HFFc6 (cell line): ENCODE measurements around the gene ATRX. TPM values are rescaled to one million over a fixed set of nuclear protein-coding genes. Genes with fewer than 3 reads are reported as not detected.

ENCODE experiments used
- DNase-seq: peaks from one replicate; pipeline ENCODE4 v3.0.0-alpha.2; 2018
- H3K27ac Mint-ChIP-seq: 2 replicates; pipeline ENCODE4 v1.8.0; 2020; ENCODE audit warnings: mild to moderate bottlenecking, mixed read lengths
- H3K27me3 Mint-ChIP-seq: 2 replicates; pipeline ENCODE4 v1.8.0; 2021; ENCODE audit warnings: mild to moderate bottlenecking, moderate library complexity, mixed read lengths; ENCODE audit not compliant: insufficient read depth
- H3K36me3 Mint-ChIP-seq: 2 replicates; pipeline ENCODE4 v1.8.0; 2021; ENCODE audit warnings: low read depth, mixed read lengths
- H3K4me1 Mint-ChIP-seq: 2 replicates; pipeline ENCODE4 v1.8.0; 2020; ENCODE audit warnings: low read depth, mixed read lengths
- H3K4me3 Mint-ChIP-seq: 2 replicates; pipeline ENCODE4 v1.8.0; 2020; ENCODE audit warnings: mild to moderate bottlenecking, moderate library complexity, mixed read lengths
- H3K9me3 Mint-ChIP-seq: 2 replicates; pipeline ENCODE4 v1.8.0; 2020; ENCODE audit warnings: mild to moderate bottlenecking, mixed read lengths
- CTCF ChIP-seq: fragments of 200-600 bp; sonication (generic); IDR thresholded peaks from 2 replicates; pipeline ENCODE4 v1.5.0; 2021; ENCODE audit warnings: antibody characterized with exemption, mild to moderate bottlenecking
- total RNA-seq, 6 experiments: library from RNA; stranded (reverse); fragmentation: NEBNext Ultra II Directional; extraction: Animal tissue kit (Norgen Biotek cat#: 25700); gene quantifications; 2 replicates in 1 of 6; 3 replicates in 5 of 6; pipeline ENCODE4 v1.2.3, GENCODE V29; 2021

The ATRX gene
- total RNA-seq, 6 experiments from 2014 or later, result 49.4 to 65.1 (median 54.5) TPM

- no peak for DNase-seq
- H3K4me3 Mint-ChIP-seq, result no peak overlapping the region
- H3K9me3 Mint-ChIP-seq, result no peaks in the 10 kb centered on the region
- TF ChIP-seq CTCF, result no peak
- no peak overlapping the region for H3K27ac Mint-ChIP-seq
- H3K4me1 Mint-ChIP-seq, result no peaks in the 10 kb centered on the region
- no peaks in the 10 kb centered on the region for H3K27me3 Mint-ChIP-seq
- no peaks in the 10 kb centered on the region for H3K36me3 Mint-ChIP-seq
Observed at GRCh38 chrX:77795124-77795523, 9.1 kb upstream of the ATRX start.

GRCh38 chrX:77793946-77794345 is 7.9 kb upstream of the ATRX start:
- Mint-ChIP-seq H3K4me3 (no peak overlapping the region), H3K36me3 (no peaks in the 10 kb centered on the region), H3K27me3 (no peaks in the 10 kb centered on the region), H3K27ac (no peak overlapping the region), H3K4me1 (no peaks in the 10 kb centered on the region), H3K9me3 (no peaks in the 10 kb centered on the region)
- TF ChIP-seq CTCF, result no peak
- no peak for DNase-seq

- Mint-ChIP-seq H3K9me3 (no peaks in the 10 kb centered on the region), H3K36me3 (0 out of 2 replicates have a peak, but pooled peaks cover 4% of the 10 kb centered on the region), H3K27me3 (peaks cover 2% of the 10 kb centered on the region; the same call in 1 of the 2 replicates), H3K4me3 (peak overlapping the region; percentile 75), H3K27ac (peak overlapping the region; percentile 42; the same call in 1 of the 2 replicates), H3K4me1 (peaks cover 26% of the 10 kb centered on the region)
- peak; percentile 69 for DNase-seq
- no peak for TF ChIP-seq CTCF
Observed at GRCh38 chrX:77788050-77788449, 2.0 kb upstream of the ATRX start.

- Mint-ChIP-seq H3K4me3 (peak overlapping the region; percentile 100), H3K27ac (peak overlapping the region; percentile 100)
- no peak for TF ChIP-seq CTCF
Observed at GRCh38 chrX:77786365-77786680, 307 bp upstream of the ATRX start.

GRCh38 chrX:77779695-77780094 is 6.3 kb downstream of the ATRX start:
- TF ChIP-seq CTCF, result no peak
- H3K4me1 Mint-ChIP-seq, result peaks cover 28% of the 10 kb centered on the region
- H3K4me3 Mint-ChIP-seq, result no peak overlapping the region
- H3K36me3 Mint-ChIP-seq, result no peaks in the 10 kb centered on the region
- no peaks in the 10 kb centered on the region for H3K9me3 Mint-ChIP-seq
- peak overlapping the region; percentile 29; the same call in 1 of the 2 replicates for H3K27ac Mint-ChIP-seq
- DNase-seq, result no peak
- no peaks in the 10 kb centered on the region for H3K27me3 Mint-ChIP-seq

More at GRCh38 chrX:77786365-77786680, 307 bp upstream of the ATRX start:
- Mint-ChIP-seq H3K27me3 (peaks cover 2% of the 10 kb centered on the region; the same call in 1 of the 2 replicates), H3K36me3 (0 out of 2 replicates have a peak, but pooled peaks cover 4% of the 10 kb centered on the region), H3K4me1 (peaks cover 26% of the 10 kb centered on the region), H3K9me3 (no peaks in the 10 kb centered on the region)
- no peak for DNase-seq

GRCh38 chrX:77776659-77777058 is 9.4 kb downstream of the ATRX start:
- Mint-ChIP-seq H3K27ac (no peak overlapping the region), H3K4me1 (peaks cover 15% of the 10 kb centered on the region), H3K36me3 (no peaks in the 10 kb centered on the region), H3K27me3 (no peaks in the 10 kb centered on the region), H3K9me3 (no peaks in the 10 kb centered on the region), H3K4me3 (no peak overlapping the region)
- TF ChIP-seq CTCF, result no peak
- no peak for DNase-seq
